HG03066 (cell line): ENCODE results near the gene NBEAL1.
"Not testable (repeated sequence)": the region's sequence is repeated elsewhere in the genome, so short reads cannot be mapped to it uniquely, and the experiment has no call there.

Experiments
- ATAC-seq: cut with Tn5 transposase; IDR thresholded peaks from one replicate; pipeline ENCODE4 v1.9.1; 2021; ENCODE audit warnings: low read depth; ENCODE audit not compliant: unreplicated experiment

The NBEAL1 gene

DNA sequence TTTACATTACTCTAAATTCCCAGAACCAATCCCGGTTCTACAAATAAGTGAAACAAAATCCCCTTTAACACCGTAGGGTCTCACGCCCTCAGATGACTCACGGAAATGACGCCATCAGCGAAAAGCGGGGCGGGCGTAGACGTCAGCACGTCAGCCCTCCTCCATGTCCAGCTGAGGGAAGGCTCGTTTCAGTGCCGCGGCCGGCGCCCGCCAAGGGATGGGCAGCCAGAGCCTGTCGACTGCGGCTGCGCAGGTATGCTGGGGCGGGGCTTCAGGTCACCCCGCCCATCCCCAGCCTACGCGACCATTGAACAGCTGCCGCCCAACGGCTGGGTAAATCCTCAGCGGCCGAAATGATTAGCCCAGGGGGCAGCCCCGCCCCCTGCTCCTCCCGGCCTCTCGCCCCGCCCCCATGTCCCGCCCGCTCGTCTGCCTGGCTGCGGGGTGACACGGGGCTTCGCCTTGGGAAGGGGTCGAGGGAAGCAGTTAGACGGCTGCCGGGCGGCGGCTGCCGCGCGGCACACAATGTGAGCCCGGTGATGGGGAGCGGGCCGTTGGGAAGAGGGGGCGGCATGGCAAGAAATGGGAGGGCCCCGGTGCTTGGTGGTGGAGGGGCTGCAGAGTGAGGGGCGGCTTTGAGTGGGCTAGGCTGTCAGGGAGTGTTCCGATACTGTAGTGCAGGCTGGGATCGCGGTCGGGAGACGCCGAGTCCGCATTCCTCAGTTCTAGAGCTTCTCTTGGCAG is at the start of gene NBEAL1:
NBEAL1 (plus strand) TSS at position 420 of the 744 bp plus-strand sequence. CDS start 1,510 bp downstream, outside the sequence.
- peak; percentile 96 for ATAC-seq

DNA sequence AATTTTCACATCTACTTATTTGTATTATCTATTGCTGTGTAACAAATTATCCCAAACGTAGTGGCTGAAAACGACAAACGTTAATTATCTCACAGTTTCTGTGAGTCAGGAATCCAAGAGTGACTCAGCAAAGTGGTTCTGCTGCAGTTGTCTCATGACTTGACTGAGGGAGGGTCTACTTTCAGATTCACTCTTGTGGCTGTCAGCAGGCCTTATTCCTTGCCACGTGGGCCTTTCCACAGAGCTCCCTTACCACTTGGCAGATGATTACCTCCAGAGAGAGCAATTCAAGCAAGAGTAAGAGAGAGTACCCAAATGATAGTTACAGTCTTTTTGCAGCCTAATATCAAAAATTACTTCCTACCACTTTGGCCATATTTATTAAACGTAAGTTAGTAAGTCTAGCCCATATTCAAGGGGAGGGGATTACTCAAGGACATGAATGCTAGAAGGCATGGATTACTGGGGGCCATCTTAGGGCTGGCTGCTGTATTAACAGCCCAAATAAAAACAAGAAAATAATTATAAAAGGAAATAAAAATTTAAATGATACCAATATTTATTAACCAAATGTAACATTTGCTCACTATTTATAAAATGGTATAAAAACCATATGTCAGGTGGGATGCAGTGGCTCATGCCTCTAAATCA is 48.7 kb upstream of the NBEAL1 start:
- peak; percentile 73 for ATAC-seq

DNA sequence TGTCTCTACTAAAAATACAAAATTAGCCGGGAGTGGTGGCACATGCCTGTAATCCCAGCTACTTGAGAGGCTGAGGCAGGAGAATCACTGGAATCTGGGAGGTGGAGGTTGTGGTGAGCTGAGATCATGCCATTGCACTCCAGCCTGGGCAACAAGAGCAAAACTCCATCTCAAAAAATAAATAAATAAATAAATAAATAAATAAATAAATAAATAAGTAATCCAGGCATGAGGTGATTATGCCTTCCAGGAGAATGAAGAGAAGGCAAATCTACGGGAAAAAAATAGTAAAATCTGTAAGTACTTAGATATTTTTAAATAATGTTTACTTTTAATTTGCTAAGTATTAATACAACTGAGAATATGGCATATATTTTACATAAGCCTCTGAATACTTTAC is 45.3 kb upstream of the NBEAL1 start:
- not testable (repeated sequence) for ATAC-seq

DNA sequence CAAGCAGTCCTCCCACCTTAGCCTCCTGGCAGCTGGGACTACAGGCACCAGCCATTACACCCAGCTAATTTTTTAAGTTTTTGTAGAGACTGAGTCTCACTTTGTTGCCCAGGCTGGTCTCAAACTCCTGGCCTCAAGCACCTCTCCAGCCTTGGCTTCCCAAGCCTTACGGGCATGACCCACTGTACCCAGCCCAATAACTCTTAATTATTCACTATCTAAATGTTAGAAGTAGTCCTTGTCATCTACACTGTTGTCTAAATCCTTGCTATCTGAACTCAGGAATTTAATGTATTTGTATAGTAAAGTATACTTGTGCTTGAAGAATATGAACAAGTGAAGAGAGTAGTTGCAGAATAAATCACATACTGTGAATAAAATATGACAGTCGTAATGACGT is 37.9 kb upstream of the NBEAL1 start:
- no peak for ATAC-seq

DNA sequence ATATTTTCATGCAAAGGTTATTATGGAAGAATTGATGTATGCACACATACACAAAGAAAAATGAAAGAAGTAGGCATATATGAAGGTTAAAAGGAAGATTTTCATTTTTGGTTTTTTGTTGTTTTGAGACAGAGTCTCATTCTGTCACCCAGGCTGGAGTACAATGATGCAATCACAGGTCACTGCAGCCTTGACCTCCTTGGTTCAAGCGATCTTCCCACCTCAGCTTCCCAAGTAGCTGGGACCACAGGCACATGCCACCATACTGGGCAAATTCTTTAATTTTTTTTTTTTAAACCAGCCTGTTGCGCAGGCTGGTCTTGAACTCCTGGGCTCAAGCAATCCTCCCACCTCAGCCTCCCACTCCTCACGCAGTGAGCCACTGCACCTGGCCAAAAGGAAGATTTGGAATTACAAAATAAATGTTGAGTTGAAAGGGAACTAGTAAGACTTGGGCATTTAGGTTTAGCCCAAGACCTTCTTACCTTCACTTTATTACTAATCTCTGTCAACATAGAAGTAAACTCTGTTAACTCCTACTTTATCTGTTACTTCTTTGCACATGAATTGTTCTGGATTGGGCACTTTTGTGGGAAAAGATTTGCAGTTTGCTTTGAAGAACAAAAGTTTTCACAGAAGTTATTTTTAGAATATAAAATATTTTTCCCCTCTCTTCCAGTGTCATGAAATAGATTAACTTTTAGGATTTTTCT is 31.7 kb upstream of the NBEAL1 start:
- no peak for ATAC-seq

DNA sequence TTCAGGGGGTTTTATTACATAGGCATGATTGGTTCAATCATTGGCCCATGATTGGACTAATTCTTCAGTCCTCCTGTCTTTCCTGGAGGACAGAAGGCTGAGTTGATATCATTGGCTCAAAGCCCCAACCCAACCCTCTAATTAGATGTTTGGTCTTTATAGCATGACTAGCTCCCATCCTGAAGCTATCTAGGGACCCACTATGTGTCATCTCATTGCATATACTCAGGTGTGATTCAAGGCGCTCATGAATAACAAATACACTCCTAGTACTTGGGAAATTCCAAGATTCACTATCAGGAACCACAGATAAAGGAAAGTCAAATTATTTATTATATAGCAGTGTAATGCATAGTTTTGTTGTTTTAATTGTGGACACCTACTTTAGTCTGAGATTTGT is 24.9 kb upstream of the NBEAL1 start:
- no peak for ATAC-seq

DNA sequence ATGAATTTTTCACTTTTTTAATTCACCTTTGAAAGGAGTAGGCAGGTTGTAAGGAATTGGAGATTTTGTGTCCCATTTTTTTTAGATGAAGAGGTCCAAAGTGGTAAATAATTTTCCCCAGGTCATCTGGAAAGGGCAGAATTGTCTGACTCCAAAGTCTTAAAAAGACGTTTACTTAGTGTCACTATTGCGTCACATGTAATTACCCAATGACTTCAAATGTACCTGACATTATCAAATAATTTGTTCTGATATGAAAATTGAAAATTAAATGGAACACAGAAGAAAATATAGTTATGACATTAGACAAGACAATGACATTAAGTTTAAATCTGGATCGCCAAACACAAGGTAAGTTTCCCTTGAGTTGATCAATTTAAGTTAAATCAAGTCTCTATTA is 24.2 kb upstream of the NBEAL1 start:
- ATAC-seq = no peak

DNA sequence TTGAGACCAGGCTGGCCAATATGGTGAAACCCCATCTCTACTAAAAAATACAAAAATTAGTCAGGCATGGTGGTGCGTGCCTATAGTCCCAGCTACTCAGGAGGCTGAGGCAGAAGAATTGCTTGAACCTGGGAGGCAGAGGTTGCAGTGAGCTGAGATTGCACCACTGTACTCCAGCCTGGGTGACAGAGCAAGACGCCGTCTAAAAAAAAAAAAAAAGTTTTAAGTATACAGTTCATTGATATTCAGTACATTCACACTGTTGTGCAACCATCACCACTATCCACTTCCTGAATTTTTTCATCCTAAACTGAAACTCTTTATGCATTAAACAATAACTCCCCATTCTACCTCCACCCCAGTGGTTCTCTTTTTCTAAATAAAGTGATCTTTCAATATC is 17.6 kb upstream of the NBEAL1 start:
- not testable (repeated sequence) for ATAC-seq

DNA sequence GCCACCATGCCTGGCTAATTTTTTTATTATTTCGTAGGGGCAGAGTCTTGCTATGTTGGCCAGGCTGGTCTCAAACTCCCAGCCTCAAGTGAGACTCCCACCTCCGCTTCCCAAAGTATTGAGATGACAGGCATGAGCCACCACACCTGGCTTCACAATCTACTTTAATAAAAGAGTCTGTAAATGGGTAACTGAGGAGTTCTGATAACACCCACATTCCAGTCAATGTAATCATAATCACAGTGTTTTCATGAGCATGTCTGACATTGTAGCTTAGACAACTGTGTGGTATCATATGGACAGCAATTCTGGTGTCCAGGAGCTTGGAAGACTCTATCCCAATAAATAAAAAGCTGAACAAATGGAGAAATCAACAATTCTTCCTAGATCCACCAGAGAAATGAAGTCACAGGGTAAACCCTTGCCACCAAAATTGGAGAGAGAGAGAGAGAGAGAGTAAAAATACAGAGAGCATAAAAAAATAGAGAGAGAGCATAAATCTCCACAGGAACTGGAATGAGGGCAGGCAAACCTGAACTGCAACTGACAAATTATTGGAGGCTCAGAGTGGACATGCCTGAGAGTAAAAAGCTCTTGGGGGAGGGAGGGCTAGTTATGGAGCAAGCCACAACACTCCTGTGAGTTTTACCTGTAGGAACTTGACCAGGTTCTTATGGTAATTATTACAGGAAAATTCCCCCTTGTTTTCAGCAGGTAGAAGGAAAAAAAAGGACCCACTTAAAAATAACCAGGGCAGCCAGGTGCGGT is 12.4 kb upstream of the NBEAL1 start:
- ATAC-seq = no peak

DNA sequence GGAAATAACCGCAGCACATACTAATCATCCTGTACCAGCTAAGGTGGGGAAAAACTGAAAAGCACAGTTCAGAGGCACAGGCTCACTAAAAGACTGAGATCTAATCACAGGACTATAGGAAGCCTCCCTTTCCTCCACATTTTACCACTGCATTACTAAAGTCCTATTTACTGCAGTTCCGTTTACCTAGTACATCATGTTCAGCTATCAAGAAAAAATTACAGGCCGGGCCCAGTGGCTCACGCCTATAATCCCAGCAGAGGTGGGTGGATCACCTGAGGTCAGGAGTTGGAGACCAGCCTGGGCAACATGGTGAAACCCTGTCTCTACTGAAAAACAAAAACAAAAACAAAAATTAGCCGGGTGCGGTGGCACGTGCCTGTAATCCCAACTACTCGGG is 11.0 kb upstream of the NBEAL1 start:
- ATAC-seq = no peak

DNA sequence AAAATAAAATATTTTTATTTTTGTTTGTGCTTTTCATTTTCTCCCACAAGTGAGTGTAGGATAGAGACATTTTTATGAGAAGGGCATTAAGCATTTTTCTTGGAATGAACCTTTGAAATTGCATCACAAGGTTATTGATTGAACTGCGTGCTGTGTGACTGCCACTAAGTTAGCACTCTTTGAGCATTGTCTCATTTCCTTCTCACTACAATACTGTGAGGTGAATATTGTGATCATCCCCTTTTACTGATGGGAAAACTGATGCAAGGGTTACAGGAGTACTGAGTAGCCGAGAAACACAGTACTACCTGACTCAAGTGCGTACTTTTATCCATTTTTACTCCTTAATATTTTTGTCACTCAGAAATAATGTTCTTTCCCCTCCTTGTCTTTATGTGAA is 2.0 kb downstream of the NBEAL1 start:
- ATAC-seq = no peak

DNA sequence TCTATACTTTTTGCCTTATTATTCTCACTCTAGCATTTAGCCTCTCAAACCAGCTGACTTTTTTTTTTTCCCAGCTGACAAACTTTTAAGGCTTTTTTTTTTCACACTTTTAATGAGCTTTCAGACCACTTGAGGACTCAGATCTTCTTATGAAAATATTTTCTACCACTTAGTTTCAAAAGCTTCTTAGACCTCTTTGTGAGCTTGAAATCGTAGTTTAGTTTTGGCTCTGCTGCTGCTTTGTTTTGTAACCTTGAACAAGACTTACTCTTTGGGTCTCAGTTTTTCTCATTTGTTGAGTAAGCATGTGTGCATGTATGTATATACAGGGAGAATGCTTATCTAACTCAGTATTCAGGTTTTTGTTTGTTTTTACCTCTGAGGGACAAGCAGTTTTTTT is 3.5 kb downstream of the NBEAL1 start:
- ATAC-seq = no peak

DNA sequence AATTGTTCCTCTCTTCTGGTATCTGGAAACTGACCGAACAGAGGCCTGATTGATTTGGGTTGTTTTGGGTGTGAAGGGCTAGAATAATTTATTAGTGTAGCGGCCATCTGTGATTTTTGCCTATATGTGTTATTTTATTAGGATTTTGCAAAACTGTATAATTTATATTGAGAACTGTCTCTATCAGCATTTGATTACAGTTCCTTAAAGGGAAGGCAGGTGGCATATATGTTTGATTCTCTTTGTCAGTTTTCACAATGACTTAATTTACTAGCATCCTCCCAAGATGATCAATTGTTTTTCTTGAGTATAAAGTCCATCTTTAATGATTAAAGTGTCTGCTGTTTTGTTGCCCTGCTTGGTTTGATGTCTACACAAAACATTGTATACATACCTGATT is 4.5 kb downstream of the NBEAL1 start:
- ATAC-seq = no peak

DNA sequence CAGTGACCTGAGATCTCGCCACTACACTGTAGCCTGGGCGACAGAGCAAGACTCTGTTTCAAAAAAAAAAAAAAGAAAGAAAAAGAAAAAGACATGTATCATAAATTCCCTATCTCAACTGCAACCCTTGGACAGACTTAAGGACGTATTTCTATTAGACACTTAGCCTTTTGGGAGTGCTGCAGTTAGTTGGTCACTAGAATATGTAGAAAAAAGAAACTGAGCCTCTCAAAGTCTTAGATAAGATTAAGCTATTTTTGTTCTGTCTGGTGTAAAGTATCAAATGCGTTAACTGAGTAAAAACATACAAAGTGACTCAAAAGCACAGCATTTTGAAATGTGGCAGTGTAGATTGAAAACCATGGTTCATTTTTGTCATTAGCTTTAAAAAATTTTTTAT is 7.3 kb downstream of the NBEAL1 start:
- no peak for ATAC-seq

DNA sequence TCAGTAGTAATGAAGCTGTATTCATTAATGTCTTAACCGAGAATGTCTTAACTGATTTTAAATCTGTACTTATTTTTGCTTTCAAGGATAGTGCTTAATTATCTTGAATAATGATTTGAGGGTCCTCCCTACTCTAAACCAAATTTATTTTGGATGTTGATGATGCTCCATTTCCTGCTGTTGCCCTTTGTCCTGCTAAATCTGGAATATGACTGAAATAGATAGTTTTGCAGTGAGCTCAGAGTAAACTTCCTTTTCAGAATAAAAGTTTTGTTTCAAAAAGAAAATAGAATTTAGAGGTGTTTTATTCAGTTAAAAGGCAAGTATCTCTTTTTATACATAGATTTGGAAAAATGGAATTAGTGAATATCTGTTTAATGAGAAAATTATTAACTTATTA is 8.1 kb downstream of the NBEAL1 start:
- ATAC-seq = no peak

DNA sequence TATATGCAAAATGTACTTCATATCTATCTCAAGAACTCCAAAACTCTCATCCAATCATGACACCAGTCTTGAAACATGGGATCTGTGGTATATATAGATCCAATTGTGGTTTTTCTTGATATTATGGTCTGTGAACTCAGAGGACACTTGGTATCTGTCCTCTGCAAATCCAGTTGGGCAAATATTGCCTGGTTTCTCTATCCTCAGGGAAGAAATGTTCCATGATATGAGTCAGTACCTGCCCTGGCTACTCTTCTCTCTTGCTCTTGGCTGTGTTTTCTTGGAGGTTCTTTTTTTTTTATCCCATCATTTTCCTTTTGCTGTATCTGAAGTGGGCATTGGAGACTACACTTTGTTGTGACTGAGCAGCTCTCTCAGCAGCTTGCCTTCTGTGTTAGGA is 10.9 kb downstream of the NBEAL1 start:
- ATAC-seq = no peak

DNA sequence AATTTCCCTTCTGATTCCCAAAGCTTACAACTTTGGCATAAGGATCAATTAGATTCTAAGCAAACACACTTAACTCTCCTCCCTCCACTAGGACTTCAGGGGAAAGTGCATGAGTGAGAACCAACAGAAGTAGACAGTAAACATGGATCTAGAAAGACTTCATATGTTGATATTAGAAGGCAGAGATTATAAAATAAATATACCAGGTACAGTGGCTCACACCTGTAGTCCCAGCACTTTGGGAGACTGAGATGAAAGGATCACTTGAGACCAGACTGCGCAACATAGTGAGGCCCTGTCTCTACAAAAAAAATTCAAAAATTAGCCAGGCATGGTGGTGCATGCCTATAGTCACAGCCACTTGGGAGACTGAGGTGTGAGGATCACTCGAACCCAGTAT is 15.9 kb downstream of the NBEAL1 start:
- no peak for ATAC-seq

DNA sequence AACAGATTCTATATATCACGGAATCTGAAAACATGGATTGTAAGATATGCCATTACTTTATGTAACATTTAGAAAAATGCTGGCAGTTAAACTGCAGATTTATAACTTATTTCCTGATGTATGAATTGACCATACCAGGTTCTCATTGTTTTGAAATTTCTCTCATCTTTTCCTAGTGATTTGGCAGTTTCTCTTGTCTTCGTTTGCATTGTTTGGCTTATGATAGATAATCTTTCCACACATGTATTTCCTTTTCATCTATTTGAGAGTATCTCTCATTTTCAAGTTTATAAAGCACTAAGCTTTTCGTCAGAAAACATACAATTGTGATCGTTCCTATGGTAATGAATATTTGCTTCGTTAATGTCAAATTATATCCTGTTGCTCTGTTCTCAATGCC is 16.3 kb downstream of the NBEAL1 start:
- no peak for ATAC-seq

DNA sequence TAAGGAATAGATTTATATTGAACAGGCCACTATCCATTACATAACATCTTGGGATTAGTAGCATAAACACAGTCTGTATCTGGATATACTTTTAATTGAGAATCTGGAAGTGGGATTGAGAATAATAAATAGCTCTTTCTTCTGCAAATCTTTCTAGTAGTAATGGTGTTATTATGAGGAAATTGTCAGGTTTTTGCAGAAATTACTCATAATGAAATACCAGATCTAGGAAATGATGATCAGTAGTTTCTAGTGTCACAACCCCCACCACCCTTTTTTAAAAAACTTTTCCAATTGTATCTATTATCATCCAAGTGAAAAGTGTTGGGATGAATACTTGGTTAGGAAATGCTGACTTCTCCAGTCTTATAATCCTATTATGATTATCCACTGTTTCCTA is 18.7 kb downstream of the NBEAL1 start:
- ATAC-seq = no peak

DNA sequence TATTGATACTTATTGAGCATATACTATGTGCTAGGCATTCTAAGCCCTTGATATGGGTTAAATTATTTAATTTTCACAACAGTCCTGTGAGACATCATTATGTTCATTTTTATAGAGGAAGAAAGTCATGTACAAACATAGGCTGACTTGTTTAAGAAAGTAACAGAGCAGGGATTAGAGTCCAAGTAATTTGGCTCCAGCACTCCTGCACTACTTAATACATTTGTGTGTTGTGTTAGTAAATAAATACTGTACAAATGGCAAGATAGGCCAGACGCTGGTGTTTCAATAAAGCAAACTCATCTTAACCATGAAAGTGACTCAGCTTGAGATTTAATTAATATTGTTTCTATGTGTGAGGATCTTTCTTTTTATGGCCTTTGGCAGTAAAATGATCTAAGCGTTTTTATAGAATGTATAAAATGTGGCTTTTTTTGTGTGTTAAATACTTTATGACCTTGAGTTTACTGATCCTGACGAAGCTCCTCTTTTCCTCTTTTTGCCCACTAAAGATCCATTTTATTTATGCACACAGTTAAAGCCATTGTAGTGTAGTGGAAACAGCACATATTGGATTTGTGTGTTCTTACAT is 21.3 kb downstream of the NBEAL1 start:
- ATAC-seq = no peak

DNA sequence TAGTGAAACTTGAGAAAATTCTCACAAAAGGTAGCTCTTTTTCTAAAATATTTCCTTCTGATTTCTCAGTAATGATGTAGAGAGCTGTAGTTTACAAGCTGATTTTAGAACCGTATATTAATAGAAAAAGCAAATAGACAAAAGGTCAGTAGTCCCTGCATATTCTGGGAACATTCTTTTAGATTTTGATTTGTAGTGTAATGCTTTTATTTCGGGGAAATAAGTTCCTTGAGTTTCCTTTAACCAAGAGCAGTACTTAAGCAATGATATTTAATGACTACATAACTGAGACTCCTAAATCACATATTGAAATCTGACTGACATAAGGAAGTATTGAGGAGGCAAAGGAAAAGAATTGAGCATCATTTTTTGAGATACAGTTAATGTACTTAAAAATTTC is 22.4 kb downstream of the NBEAL1 start:
- ATAC-seq = no peak
